Retinal pigment epithelial cell (primary cell): ENCODE measurements around the gene INPP4B.

Source experiments
- DNase-seq: peaks from one replicate; pipeline ENCODE4 v3.0.0-alpha.2; 2010; ENCODE audit warnings: low read depth
- H3K4me3 ChIP-seq: 2 replicates; pipeline ENCODE4 v1.5.1; 2011; ENCODE audit warnings: mild to moderate bottlenecking, low read length, control low read depth, moderate library complexity
- CTCF ChIP-seq: conservative IDR thresholded peaks from 2 replicates; pipeline ENCODE4 v1.5.1; 2011; ENCODE audit warnings: low read depth, low read length, control low read depth, inconsistent platforms

The INPP4B gene

GRCh38 chr4:142248946-142249345 lies 597.2 kb downstream of the INPP4B start:
- no peak overlapping the region for H3K4me3 ChIP-seq
- no peak for TF ChIP-seq CTCF
- DNase-seq, result no peak

GRCh38 chr4:142243255-142243654 lies 602.8 kb downstream of the INPP4B start:
- no peak for TF ChIP-seq CTCF
- no peak for DNase-seq
- no peak overlapping the region for H3K4me3 ChIP-seq

- no peak for DNase-seq
- no peak overlapping the region for H3K4me3 ChIP-seq
- TF ChIP-seq CTCF, result no peak
These were observed 603.9 kb downstream of the INPP4B start for GRCh38 chr4:142242156-142242555.

GRCh38 chr4:142238589-142238988 lies 607.5 kb downstream of the INPP4B start:
- no peak overlapping the region for H3K4me3 ChIP-seq
- no peak for TF ChIP-seq CTCF
- DNase-seq, result peak; percentile 76

- TF ChIP-seq CTCF, result no peak
- DNase-seq, result no peak
- H3K4me3 ChIP-seq, result no peak overlapping the region
These were observed 609.8 kb downstream of the INPP4B start for GRCh38 chr4:142236268-142236667.

GRCh38 chr4:142231787-142232186 lies 614.3 kb downstream of the INPP4B start:
- DNase-seq, result no peak
- no peak for TF ChIP-seq CTCF
- no peak overlapping the region for H3K4me3 ChIP-seq

- no peak overlapping the region for H3K4me3 ChIP-seq
- no peak for DNase-seq
- peak; percentile 7 for TF ChIP-seq CTCF
These were observed 615.1 kb downstream of the INPP4B start for GRCh38 chr4:142230991-142231390.
